Omental fat pad (tissue), 4 donors: ENCODE data around the gene KIF3C. TPM values are rescaled to one million over a fixed set of nuclear protein-coding genes. Genes with fewer than 3 reads are reported as not detected.
"Not testable (repeated sequence)": the region's sequence is repeated elsewhere in the genome, so short reads cannot be mapped to it uniquely, and the experiment has no call there.

ENCODE experiments used
- ATAC-seq: fragments of 150-250 bp; one replicate; pipeline ENCODE4 v1.9.1; 2016; ENCODE audit warnings: mild to moderate bottlenecking, moderate library complexity; ENCODE audit not compliant: low FRiP score
- DNase-seq: peaks from one replicate; pipeline ENCODE4 v3.0.0-alpha.2; 2019; ENCODE audit warnings: low spot score
- CTCF ChIP-seq, 3 donors: fragments of 450-650 bp; IDR thresholded peaks; one replicate each; pipeline ENCODE4 v1.5.1; 2016 to 2017; ENCODE audit warnings: antibody characterized with exemption in 3 of 3, mild to moderate bottlenecking in 3 of 3, moderate library complexity in 2 of 3
- total RNA-seq, 4 donors: library from RNA; depleted of rRNA; stranded (reverse); fragments of >200 nt; gene quantifications; one replicate each; pipeline ENCODE4 v1.1.0, GENCODE V29; 2016

Gene KIF3C
- total RNA-seq, 4 donors from 2014 or later: 1.2 to 6.2 (median 2.7) TPM

- no peak for TF ChIP-seq CTCF (IDR thresholded peaks at IDR 0.05)
- no peak for DNase-seq
- ATAC-seq: no peak
These were observed 69.2 kb downstream of the KIF3C start for GRCh38 chr2:25912851-25913695.

GRCh38 chr2:25909574-25909973 is 72.7 kb downstream of the KIF3C start:
- not testable (repeated sequence) for ATAC-seq, DNase-seq

GRCh38 chr2:25905126-25905525 is 77.2 kb downstream of the KIF3C start:
- ATAC-seq: no peak
- no peak for TF ChIP-seq CTCF (IDR thresholded peaks at IDR 0.05)
- DNase-seq: no peak

GRCh38 chr2:25903216-25903776 is 79.0 kb downstream of the KIF3C start:
- ATAC-seq (no peak), DNase-seq (no peak)
- TF ChIP-seq CTCF (IDR thresholded peaks at IDR 0.05): no peak

- ATAC-seq (no peak), DNase-seq (no peak)
- TF ChIP-seq CTCF (IDR thresholded peaks at IDR 0.05): no peak
These were observed 82.8 kb downstream of the KIF3C start for GRCh38 chr2:25899404-25899970.

GRCh38 chr2:25897506-25897905 is 84.8 kb downstream of the KIF3C start:
- no peak for TF ChIP-seq CTCF (IDR thresholded peaks at IDR 0.05)
- no peak for ATAC-seq

GRCh38 chr2:25896308-25896707 is 86.0 kb downstream of the KIF3C start:
- ATAC-seq, DNase-seq: not testable (repeated sequence)

More at GRCh38 chr2:25897506-25897905, 84.8 kb downstream of the KIF3C start:
- no peak for DNase-seq

GRCh38 chr2:25895610-25896009 is 86.7 kb downstream of the KIF3C start:
- ATAC-seq (no peak), DNase-seq (no peak)
- TF ChIP-seq CTCF (IDR thresholded peaks at IDR 0.05): no peak
